ENCODE measurements around the gene GHDC. TPM values are rescaled to one million over a fixed set of nuclear protein-coding genes. Genes with fewer than 3 reads are reported as not detected.
"Not testable (repeated sequence)": the region's sequence is repeated elsewhere in the genome, so short reads cannot be mapped to it uniquely, and the experiment has no call there.

GHDC gene
- total and polyA plus RNA-seq, 2 of the 13 experiments (the other 11 are each of a cell fraction or from before 2014, with no cell fraction given): 15.4 to 22.5 TPM

GRCh38 chr17:42212382-42212781 is 18.1 kb upstream of the GHDC start:
- no peak overlapping the region for H3K4me2 ChIP-seq (ENCODE audit: low read depth, low read length)
- H3K4me1 ChIP-seq (ENCODE audit: insufficient read depth, low read length): no peaks in the 10 kb centered on the region
- H3K27me3 ChIP-seq (ENCODE audit: control insufficient read depth in 1 of 2, insufficient read depth in 2 of 2, low read length in 2 of 2): no peaks in the 10 kb centered on the region
- no TSS peak for BruUV-seq (replicated peaks)
- ChIA-PET CTCF (ENCODE audit: low intra/inter-chr PET ratio, low total read pairs) (no interaction called here), POLR2A (no interaction called here)
- no peak overlapping the region for H3K27ac ChIP-seq (ENCODE audit: extremely low read length, insufficient read depth, low read length)
- TF ChIP-seq ZNF30 (CRISPR knock-in tag; IDR thresholded peaks at IDR 0.05): no peak
- no peak for TF ChIP-seq EZH2 (conservative IDR thresholded peaks at IDR 0.05; ENCODE audit: low read depth, low read length)
- no peak for TF ChIP-seq SIX4 (CRISPR knock-in tag; IDR thresholded peaks at IDR 0.05)
- no peak for TF ChIP-seq SALL1 (CRISPR knock-in tag; IDR thresholded peaks at IDR 0.05)
- no peak for TF ChIP-seq HNRNPH1 (optimal IDR thresholded peaks at IDR 0.05; ENCODE audit: low read depth, low read length)
- TF ChIP-seq MEF2D (CRISPR knock-in tag; IDR thresholded peaks at IDR 0.05): no peak
- no peak for TF ChIP-seq ZFP90 (CRISPR knock-in tag; IDR thresholded peaks at IDR 0.05; ENCODE audit: borderline replicate concordance)
- no peak for TF ChIP-seq MNT (IDR thresholded peaks at IDR 0.05)
- TF ChIP-seq ZNF746 (CRISPR knock-in tag; IDR thresholded peaks at IDR 0.05): no peak
- TF ChIP-seq ZKSCAN1 (IDR thresholded peaks at IDR 0.05; ENCODE audit: low read length): no peak
- TF ChIP-seq NFIB (CRISPR knock-in tag; IDR thresholded peaks at IDR 0.05; ENCODE audit: borderline replicate concordance): no peak
- no peak for TF ChIP-seq ZMYM4 (CRISPR knock-in tag; IDR thresholded peaks at IDR 0.05)
- no peak for TF ChIP-seq KAT8 (CRISPR knock-in tag; IDR thresholded peaks at IDR 0.05)
- no peak for TF ChIP-seq MED1 (CRISPR knock-in tag; IDR thresholded peaks at IDR 0.05)
- TF ChIP-seq ZNF280B (CRISPR knock-in tag; IDR thresholded peaks at IDR 0.05; ENCODE audit: borderline replicate concordance): no peak
- TF ChIP-seq ZNF776 (CRISPR knock-in tag; IDR thresholded peaks at IDR 0.05): no peak
- no peak for TF ChIP-seq PHF5A (CRISPR knock-in tag; IDR thresholded peaks at IDR 0.05; ENCODE audit: low read depth, unreplicated experiment)
- peaks cover 19 to 42% of the 10 kb centered on the region in 2 experiments for H3K36me3 ChIP-seq (replicated peaks in 1 of 2; ENCODE audit: control insufficient read depth in 1 of 2, insufficient read depth in 2 of 2, low read length in 2 of 2)
- no peaks in the 10 kb centered on the region for H3K9me3 ChIP-seq (ENCODE audit: low read length)
- no peak overlapping the region for H3K4me3 ChIP-seq (replicated peaks in 1 of 3; ENCODE audit: insufficient read depth in 1 of 3, low read depth in 2 of 3, low read length in 3 of 3)
- ATAC-seq: no peak
- 92% methylated on average over 7 of the region's 7 CpGs for WGBS (ENCODE audit: low lambda C conversion rate)
- FAIRE-seq: no peak
- no peaks in the 10 kb centered on the region for H4K20me1 ChIP-seq (ENCODE audit: insufficient read depth, low read length)
- in situ Hi-C loops (cut with HindIII; ENCODE audit: extremely low pct_ligation_motif_present, low pct_unique_long_range_greater_than_20kb) (no loop called here), intact Hi-C loops (cut with micrococcal nuclease; ENCODE audit: unreplicated experiment) (no loop called here)
- no peak overlapping the region for H2AFZ ChIP-seq (ENCODE audit: low read length)
- H3K9ac ChIP-seq (ENCODE audit: insufficient read depth, low read depth, low read length): no peak overlapping the region
- DNase-seq (ENCODE audit: low spot score): no peak
- no peaks in the 10 kb centered on the region for H3K79me2 ChIP-seq (ENCODE audit: insufficient read depth, low read length)

GRCh38 chr17:42211921-42212341 is 17.6 kb upstream of the GHDC start:
- DNase-seq (ENCODE audit: low spot score); intact Hi-C loops (cut with micrococcal nuclease; ENCODE audit: unreplicated experiment): not testable (repeated sequence)

More at GRCh38 chr17:42211921-42212341, 17.6 kb upstream of the GHDC start:
- ATAC-seq; H3K4me3 ChIP-seq (replicated peaks in 1 of 3; ENCODE audit: insufficient read depth in 1 of 3, low read depth in 2 of 3, low read length in 3 of 3); in situ Hi-C loops (cut with HindIII; ENCODE audit: extremely low pct_ligation_motif_present, low pct_unique_long_range_greater_than_20kb); H4K20me1 ChIP-seq (ENCODE audit: insufficient read depth, low read length); H3K4me2 ChIP-seq (ENCODE audit: low read depth, low read length); CTCF ChIA-PET (ENCODE audit: low intra/inter-chr PET ratio, low total read pairs); H3K9me3 ChIP-seq (ENCODE audit: low read length); H2AFZ ChIP-seq (ENCODE audit: low read length); POLR2A ChIA-PET; FAIRE-seq; H3K4me1 ChIP-seq (ENCODE audit: insufficient read depth, low read length); H3K27ac ChIP-seq (ENCODE audit: extremely low read length, insufficient read depth, low read length); H3K79me2 ChIP-seq (ENCODE audit: insufficient read depth, low read length); BruUV-seq (replicated peaks); H3K9ac ChIP-seq (ENCODE audit: insufficient read depth, low read depth, low read length); H3K27me3 ChIP-seq (ENCODE audit: control insufficient read depth in 1 of 2, insufficient read depth in 2 of 2, low read length in 2 of 2): not testable (repeated sequence)
- H3K36me3 ChIP-seq (replicated peaks in 1 of 2; ENCODE audit: control insufficient read depth in 1 of 2, insufficient read depth in 2 of 2, low read length in 2 of 2): peaks cover 15 to 40% of the 10 kb centered on the region in 2 experiments
- 87% methylated on average over 8 of the region's 9 CpGs for WGBS (ENCODE audit: low lambda C conversion rate)
